GM04504 (cell line): ENCODE results near the gene PGAM1.
"Not testable (repeated sequence)": the region's sequence is repeated elsewhere in the genome, so short reads cannot be mapped to it uniquely, and the experiment has no call there.

Experiments used
- DNase-seq: peaks from one replicate; pipeline ENCODE4 v3.0.0-alpha.2; 2012; ENCODE audit warnings: low read depth

Gene PGAM1

DNA sequence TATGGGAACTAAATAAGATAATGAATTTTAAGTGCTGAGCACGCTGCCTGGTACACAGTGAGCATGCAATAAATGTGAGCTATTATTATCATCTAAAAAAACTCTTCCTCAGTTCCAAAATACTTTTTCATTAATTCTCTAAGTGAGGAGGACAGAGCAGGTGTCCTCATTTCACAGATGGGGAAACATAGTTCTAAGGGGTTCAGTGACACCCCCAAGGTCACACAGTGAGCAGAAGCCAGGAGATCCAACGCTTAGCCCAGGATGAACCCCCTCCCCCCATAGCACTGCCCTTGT lies 18.1 kb upstream of the PGAM1 start:
- DNase-seq = no peak

DNA sequence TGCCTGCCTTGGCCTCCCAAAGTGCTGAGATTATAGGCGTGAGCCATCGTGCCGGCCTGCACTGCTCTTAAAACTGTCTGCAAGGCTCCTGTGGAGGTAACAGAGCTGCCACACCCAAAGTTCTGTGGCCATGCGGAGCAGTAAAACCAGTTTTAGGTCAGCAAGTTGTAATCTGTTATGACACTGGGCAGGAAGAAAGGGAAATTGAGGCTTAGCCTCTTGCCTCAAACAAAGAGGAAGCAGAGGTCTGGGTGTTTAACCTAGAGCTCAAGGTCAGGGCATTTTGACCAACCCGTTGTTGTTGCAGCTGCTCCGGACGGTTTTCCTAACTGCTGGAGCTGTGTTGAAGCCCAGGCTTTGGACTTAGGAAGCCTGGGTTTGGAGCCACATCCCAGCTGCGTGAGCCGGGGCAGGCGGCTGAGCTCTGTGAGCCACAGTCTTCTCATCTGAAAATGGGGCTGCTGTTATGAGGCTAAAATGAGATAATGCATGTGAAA lies 17.4 kb upstream of the PGAM1 start:
- no peak for DNase-seq

DNA sequence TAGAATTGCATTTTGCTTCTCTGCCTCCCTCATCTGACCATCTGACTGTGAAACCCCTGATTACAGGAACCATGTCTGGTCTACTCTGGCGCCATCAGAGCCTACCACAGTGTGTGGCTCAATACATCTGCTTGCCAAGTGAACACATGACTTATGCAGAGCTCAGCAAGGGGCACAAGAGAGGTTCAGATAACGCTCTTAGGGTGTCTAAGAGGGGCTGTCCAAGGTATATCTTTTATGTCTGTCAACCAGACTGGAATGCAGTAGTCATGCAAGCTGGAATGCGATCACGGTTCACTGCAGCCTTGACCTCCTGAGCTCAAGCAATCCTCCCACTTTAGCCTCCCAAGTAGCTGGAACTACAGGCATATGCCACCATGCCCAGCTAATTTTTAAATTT lies 14.6 kb upstream of the PGAM1 start:
- no peak for DNase-seq

DNA sequence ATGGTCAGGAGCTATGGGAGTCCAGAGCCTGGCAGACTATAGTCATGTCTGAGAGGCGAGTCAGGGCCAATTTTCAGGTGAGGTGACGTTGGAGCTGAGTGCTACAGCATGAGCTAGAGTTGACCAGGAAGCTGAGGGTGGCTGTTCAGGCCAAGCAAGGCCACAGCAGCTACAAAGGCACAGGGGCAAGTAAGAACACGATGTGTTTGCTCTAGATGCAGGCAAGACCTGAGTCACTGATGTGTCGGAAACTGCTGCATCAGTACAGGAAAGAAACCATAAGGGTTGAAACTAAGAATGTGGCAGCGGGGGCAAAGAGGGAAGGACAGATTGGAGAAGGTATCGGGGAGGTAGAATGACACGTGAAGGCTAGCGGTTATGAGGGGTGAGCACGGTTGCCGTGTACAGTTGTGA lies 13.1 kb upstream of the PGAM1 start:
- DNase-seq = no peak

DNA sequence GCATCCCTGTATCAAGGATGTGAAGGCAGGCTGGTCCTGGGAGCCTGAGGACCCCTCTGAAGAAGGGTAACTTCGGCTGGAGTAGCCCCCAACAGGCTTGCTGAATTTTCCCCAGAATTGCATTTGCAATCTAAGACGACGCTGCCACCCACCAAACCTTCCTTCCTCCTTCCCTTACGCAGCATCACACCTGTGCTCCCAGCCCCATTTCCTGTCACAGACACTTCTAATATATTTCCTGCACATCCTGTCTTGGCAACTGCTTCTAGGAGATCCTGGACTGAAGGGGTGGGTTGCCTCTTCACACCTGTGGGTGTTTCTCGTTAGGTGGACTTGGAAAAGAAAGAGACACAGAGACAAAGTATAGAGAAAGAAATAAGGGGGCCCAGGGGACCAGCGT lies 9.4 kb upstream of the PGAM1 start:
- DNase-seq = no peak

DNA sequence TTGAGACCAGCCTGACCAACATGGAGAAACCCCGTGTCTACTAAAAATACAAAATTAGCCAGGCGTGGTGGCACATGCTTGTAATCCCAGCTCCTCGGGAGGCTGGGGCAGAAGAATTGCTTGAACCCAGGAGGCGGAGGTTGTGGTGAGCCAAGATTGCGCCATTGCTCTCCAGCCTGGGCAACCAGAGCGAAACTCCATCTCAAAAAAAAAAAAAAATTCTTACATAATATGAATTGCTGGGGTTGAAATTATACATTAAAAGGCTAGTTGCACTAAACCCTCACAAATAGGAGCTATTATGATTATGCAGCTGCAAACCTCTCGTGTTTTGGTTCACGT lies 2.3 kb upstream of the PGAM1 start:
- not testable (repeated sequence) for DNase-seq

DNA sequence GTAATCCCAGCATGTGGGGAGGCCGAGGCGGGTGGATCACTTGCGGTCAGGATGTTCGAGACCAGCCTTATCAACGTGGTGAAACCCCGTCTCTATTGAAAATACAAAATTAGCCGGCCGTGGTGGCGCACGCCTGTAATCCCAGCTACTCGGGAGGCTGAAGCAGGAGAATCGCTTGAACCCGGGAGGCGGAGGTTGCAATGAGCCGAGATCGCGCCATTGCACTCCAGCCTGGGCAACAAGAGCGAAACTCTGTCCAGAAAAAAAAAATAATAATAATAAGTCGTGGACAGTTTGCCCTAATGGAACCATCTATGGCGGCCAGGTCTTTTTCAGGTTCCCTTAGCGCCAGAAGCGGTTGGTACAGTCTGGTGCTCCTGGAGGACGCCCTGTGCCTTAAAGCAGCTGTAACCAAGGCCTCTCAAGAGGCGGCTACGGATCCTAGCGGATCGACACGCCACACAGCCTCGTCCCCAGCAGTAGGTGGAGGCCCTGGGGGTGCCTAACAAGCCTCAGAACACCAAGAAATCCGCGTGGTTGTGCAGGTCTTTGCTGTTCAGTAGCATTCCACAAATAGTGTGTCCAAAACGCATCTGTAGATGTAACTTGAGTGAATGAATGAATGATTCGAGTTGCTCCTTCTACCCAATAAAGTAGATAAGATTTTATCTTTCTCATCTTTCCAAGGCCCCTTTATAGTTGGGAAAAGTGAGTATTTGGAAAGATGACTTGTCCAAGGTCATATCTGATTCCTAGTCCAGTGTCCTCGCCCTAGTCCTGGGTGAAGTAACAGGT lies 982 bp downstream of the PGAM1 start:
- DNase-seq = no peak

DNA sequence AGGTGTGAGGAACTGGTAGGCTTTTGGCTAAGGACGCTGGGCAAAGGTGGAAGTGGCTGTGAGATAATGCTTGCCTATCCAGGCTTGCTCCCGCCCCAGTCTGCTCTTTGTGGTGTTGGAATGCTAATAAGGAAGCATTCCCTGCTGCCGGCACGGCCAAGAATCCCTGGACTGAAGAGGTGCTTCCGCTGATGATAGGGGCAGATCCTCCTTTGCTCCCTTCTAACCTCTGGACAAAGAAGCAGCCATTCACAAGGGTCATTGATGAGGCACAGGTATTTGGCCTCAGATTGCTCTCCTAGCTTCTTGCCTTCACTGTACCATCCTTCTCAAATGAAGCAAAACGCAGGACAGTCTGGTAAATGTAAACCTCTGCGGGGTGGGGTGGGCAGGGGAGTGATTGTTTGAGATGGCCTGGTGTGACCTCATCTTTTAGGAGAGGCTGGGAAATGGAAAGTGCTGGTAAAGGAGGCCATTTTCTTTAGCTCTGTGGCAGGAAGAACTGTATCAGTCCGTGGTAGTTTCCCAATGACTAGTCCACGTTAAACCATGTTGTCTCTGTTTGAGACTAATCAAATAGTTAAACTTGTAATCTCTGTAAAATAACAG lies 1.7 kb downstream of the PGAM1 start:
- DNase-seq = no peak

DNA sequence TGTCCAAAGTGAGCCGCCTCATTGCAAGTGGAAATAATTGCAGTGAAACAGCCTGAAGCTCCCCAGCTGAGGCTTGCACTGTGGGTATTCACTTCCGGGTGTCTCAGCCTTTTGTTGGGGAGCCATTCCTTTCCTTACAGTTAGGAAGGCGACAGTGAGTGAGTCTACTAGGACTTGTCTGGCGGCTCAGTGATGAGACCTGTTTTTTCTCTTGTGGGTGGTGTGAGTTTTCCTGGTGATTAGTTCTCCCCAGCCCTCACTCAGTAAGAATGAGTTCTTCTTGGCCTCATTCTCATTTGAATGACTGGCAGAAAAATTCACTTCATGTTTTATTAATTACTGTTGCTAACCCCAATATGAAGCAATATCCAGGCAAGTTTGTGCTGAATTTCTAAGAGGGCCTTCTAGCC lies 2.6 kb downstream of the PGAM1 start:
- no peak for DNase-seq

DNA sequence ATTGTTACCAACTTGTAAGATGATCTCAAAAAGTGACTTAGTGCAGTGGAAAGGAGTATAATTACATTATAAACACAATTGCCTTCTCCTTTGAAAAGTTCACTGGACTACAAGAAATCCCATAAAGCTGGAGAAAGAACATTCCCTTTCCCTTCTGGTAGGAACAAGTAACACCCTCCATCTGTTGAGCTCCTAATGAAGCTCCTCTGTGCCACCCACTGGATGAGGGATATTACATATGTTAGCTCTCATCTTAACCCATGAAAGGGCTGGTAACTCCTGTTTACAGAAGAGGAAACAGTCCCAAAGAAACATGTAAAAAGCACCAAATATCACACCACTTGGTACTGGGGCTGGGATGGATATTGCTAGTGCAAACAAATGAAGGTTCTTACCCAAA lies 8.1 kb downstream of the PGAM1 start:
- DNase-seq = no peak

DNA sequence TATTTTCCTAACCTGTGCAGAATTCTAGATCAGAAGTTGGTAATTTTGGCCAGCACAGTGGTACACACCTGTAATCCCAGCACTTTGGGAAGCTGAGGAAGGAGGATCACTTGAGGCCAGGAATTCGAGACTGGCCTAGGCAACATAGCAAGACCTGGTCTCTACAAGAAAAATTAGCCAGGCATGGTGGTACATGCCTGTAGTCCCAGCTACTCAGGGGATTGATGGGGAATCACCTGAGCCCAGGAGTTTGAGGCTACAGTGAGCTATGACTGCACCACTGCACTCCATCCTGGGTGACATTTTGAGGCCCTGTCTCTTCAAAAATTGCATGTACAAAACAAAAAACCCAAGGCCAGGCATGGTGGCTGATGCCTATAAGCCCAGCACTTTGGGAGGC lies 8.6 kb downstream of the PGAM1 start:
- DNase-seq = no peak

DNA sequence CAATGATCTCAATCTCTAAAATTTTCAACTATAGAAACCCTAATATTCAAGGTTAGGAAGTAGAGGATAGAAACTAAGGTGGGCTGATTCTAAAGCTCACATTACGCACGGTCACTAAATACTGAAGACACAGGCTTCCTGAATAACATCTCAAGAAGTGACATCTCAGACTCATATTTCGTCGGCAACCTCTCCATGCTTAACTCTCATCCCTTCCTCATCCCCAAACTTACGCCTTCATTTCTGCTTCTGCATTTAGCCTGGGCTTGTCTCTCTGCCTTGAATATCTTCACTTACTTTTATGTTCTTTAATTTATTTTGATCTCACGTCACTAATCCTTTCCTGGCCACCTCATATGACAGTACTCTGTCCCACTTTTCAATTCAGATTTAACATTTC lies 9.2 kb downstream of the PGAM1 start:
- DNase-seq = no peak

DNA sequence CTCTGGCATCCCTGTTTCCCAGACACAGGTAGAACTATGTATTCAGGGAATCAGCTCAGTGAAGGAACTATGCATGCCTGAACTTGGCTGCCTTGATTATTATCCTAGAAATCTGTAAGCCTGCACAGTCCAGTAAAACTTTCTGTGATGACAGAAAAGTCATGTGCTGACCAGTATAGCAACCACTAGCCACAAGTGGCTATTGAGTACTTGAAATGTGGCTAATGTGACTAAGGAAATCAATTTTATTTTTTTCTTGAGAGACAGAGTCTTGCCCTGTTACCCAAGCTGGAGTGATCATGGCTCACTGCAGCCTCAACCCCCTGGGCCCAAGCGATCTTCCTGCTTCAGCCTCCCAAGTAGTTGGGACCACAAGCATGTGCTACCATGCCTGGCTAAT lies 16.3 kb downstream of the PGAM1 start:
- no peak for DNase-seq

DNA sequence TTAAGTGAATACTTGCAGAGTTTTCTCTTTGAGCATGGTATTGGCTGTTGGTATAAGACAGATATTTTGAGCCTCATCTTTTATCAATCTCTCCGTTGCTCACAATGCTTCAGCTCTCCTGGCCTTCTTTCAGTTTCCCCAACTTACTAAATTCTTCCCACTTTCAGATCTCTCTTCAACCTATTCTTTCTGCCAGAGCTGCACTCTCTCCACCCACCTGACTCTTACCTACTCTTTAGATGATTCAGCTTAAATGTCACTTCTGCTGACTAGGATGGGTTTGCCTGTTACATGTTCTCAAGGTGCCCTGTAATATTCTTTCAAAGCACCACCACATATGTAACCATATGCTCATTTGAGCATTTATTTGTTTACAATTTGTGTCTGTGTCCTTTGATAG lies 18.2 kb downstream of the PGAM1 start:
- no peak for DNase-seq

DNA sequence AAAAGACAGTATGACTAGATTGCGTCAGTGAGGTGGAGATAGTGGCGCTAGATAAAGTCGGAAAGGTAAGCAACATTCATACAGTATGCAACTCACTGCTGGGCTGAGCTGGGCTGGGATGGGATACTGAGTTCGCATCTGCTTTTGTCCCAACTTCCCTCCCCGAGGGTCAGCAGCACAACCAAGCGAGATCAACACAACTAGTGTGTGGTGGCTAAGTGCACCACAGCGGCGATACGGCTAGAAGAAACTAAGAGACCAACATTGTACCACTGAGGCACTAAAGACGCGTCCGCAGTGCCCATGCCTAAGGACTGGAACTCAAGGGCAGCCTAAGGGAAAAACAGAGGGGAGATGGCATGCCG lies 19.3 kb downstream of the PGAM1 start:
- no peak for DNase-seq

DNA sequence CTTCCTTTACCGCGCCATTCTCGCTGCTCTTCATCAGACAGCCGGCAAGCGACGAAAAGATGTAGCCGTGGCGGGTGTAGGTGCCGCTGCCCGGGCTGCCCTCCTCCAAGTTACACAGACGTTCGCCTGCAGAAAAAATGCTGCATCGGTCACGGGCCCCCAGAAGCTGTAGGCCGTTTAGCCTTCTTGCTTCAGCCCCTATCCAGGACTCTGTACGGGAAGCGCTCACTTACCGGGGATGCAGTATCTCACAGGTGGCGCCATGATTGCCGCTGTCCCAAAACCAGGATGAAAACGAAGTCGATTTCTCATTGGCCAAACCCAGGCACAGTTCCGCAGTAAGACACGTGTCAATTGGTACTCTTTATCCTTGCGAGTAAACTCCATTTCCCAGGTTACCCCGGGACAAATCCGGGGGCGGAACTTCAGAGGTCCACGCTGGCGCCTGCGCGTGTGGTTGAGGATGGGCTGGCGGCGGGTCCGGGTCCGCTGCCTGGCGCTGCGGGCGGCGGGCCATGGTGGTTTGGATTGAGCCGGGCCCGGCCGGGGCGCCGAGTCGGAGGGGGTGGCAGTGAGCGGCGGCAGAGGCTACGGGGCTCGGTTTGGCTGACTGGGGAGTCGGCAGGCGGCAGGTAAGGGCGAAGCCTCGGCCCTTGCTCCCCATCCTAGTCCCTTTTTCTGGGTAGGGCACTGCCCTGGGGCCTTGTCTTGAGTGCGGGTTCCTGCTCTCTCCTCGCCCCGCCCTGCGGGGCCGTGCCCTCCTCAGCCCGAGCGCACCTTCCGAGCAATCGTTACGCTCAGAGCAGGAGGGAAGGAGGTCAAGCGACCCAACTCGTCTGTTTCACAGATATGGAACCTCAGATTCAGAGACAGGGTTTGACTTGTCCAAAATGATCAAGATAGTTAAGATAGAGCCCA lies 20.0 kb downstream of the PGAM1 start, which contains the start of the genes EXOSC1 and ZDHHC16:
EXOSC1 (minus strand) TSS at position 285 of the 918 bp plus-strand sequence; CDS start at position 264, 21 bp downstream.
ZDHHC16 (plus strand) TSS at position 454 of the 918 bp plus-strand sequence. CDS start 5,501 bp downstream, outside the sequence.
- peak; percentile 86 for DNase-seq

DNA sequence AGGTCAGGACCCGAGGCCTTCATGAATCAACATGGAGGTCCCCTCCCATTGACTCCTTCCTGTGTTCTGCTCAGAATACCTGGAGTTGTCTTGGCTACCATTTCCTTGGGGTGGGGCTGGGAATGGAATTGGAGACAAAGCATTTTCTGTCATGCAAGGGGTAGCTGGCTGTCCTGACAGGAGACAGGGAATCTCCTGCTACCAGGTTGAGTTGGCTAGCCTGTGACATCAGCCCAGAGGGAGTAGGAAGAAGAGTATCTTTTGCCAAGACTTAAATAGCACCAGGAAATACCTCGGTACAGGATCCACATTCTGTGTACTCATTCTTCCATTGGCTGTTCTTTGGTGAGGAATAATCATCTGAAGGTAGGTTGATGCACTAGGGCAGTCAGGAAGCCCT lies 24.8 kb downstream of the PGAM1 start:
- no peak for DNase-seq

DNA sequence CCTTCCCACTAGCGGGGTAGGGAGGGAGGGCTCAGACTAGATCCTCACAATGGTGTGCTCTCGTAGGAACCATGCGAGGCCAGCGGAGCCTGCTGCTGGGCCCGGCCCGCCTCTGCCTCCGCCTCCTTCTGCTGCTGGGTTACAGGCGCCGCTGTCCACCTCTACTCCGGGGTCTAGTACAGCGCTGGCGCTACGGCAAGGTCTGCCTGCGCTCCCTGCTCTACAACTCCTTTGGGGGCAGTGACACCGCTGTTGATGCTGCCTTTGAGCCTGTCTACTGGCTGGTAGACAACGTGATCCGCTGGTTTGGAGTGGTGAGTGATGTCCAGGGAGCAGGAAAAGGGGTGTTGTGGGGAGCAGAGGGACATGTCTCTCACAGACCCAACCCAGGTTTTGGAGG lies 25.6 kb downstream of the PGAM1 start:
- no peak for DNase-seq

DNA sequence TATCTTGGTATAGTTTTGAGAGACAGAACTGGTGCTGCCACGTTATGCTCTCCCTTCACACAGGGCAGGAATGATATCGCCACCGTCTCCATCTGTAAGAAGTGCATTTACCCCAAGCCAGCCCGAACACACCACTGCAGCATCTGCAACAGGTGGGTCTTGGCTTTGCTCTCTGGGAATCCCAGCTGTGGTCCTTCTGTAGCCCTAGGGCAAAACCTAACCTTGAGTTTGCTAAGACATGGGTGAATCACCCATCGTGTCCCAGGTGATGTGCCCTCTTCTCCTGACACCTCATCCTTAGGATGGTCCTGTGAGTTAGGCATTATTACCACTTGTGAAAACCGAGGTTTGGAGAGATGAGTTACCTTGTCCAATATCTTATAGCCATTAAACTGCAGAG lies 26.4 kb downstream of the PGAM1 start:
- no peak for DNase-seq

DNA sequence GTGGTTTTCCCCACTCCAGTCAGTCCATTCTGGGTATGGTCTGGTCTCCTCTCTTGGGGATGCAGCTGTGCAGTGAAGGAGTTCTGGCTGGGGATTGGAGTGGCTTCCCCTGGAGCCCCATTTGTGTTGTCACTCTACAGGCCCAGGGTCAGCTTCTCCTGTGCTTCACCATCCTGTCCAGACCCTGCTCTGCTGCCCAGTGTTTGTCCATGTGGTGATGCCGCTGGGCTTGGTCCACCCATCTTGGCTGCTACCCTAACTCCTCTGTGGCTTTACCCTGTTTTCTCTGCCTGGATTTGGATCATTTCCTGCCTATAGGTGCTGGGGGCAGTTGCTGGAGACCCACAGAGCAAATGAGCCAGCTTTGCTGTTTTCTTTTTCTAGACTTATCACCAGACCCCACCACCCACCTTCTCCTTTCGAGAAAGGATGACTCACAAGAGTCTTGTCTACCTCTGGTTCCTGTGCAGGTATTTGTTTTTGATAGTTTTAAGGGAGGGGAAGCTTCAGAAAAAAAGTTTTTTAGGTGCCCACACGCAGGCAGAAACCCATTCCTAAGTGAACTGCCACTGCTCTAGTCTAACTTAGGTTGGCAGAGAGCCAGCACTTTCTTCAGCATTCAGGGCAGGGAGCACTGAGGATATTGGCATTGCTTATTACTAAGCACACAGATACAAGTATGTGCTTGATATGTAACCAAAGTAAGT lies 28.5 kb downstream of the PGAM1 start:
- DNase-seq = no peak

DNA sequence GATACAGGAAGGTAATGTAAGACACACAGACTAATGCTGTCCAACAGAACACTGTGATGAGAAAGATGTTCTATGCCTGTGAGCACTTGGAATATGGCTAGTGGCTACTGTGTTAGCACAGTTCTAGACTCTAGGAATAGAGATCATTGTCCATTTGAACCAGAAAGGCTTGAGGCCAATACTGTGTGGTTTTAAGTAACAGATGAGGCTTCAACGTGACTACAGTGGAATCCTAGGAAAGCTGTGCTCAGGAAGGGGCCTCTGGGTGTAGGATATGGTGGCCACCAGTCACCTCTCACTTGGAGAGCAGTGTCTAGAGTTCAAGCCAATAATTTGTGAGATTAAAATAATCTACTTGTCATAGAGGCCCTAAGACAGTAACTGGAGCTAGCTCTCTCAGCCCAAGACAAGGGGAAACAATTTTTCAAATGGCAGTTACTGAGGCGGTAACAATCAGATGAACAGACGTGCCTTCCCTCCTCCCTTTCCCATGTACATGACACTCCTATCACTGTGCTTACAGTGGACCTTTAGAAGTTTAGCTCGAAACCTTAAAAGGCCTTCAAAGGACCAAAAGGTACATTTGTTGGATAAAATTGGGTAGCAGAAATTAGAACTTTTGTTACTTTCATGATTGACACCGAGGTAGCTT lies 30.2 kb downstream of the PGAM1 start:
- DNase-seq = no peak

DNA sequence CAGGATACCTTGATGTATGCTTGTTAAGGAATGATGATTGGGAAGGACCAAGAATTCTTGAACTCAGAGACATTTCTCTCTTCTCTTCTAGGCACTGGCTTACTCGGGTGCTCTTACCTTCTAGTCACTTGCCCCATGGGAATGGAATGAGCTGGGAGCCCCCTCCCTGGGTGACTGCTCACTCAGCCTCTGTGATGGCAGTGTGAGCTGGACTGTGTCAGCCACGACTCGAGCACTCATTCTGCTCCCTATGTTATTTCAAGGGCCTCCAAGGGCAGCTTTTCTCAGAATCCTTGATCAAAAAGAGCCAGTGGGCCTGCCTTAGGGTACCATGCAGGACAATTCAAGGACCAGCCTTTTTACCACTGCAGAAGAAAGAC lies 30.7 kb downstream of the PGAM1 start:
- no peak for DNase-seq
